ENCODE results near the gene GFY.
A peak's percentile ranks its signal among the peaks of the same experiment; 100 is the strongest.
"Not testable (repeated sequence)": the region's sequence is repeated elsewhere in the genome, so short reads cannot be mapped to it uniquely, and the experiment has no call there.

GFY gene

GRCh38 chr19:49443366-49444099 is 18.3 kb downstream of the GFY start:
- peak; percentile 89 to 93 for DNase-seq (ENCODE audit: low read depth in 2 of 2)

GRCh38 chr19:49444100-49444700 is 19.0 kb downstream of the GFY start:
- DNase-seq (ENCODE audit: low read depth in 2 of 2): not testable (repeated sequence)

GRCh38 chr19:49445997-49446396 is 20.8 kb downstream of the GFY start:
- DNase-seq (ENCODE audit: low read depth in 2 of 2): no peak

DNA sequence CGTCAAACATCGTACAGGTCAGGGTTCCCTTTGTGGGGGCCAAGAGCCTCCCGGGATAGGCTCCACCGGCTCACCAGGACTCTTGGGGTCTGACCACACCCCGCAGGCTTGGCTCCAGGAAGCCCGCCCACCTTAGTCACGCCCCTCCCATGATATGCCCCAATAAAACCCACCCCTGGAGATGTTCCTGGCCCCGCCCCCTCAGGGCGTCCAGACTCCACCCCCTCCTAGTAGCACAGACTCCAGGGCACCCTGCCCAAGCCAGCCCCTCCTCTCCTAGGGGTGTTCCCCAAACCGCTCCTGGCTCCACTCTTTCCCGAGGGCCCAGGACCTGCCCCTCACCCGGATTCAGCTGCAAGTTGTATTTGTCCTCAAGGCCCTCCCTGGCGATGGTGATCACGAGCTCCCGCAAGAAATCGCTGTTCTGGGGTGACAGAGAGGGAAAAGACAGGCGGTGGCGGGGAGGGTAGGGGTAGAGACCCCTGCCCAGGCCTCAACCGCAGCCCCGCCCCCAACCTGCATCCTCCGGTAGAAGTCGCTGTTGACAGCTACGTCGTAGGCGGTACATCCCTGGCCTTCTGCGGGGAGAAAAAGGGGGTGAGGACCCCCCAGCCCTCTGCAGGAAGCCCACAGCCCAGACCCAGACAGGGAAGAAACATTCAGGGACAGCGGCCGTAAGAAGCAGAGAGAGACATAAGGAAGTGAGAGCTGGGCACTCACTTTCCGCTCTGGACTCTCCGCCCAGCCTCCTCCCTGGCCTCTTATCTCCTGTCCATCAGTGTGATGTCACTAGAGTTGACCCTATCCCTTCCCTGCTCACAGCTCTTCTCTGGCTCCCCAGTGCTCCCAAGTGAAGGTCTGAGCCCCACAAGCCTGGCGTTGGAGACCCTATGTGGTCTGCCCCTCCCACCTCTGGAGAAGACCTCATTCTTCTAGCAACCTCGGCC is 22.6 kb downstream of the GFY start:
- no peak for DNase-seq (ENCODE audit: low read depth in 2 of 2)

GRCh38 chr19:49448432-49448786 is 23.2 kb downstream of the GFY start:
- DNase-seq (ENCODE audit: low read depth in 2 of 2): no peak

DNA sequence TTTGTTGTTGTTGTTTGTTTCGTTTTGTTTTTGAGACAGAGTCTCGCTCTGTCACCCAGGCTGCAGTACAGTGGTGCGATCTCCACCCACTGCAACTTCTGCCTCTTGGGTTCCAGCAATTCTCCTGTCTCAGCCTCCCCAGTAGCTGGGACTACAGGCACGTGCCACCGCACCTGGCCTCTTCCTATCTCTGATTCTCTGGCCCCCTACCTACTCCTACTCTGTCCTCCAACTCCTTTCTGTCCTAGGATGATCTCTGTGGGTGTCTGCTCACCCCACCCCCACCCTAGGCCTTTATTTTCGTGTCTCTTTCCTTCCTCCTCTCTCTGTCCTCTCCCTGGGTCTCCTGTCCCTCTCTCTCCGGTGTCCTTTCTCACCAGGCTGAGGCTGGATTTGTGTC is 25.2 kb downstream of the GFY start:
- no peak for DNase-seq (ENCODE audit: low read depth in 2 of 2)

- peak; percentile 94 to 95 for DNase-seq (ENCODE audit: low read depth in 2 of 2)
Observed at GRCh38 chr19:49451430-49452181, 26.4 kb downstream of the GFY start, which contains the start of gene PIH1D1. Gene PIH1D1, minus strand, starts transcription at chr19:49451814. Its CDS starts 240 bp downstream, at chr19:49451574.

- DNase-seq (ENCODE audit: low read depth in 2 of 2): peak; percentile 97
Observed at GRCh38 chr19:49453013-49453756, 28.0 kb downstream of the GFY start, which contains the start of gene ALDH16A1. Gene ALDH16A1, plus strand, starts transcription at chr19:49453225. Its CDS starts 107 bp downstream, at chr19:49453332.

DNA sequence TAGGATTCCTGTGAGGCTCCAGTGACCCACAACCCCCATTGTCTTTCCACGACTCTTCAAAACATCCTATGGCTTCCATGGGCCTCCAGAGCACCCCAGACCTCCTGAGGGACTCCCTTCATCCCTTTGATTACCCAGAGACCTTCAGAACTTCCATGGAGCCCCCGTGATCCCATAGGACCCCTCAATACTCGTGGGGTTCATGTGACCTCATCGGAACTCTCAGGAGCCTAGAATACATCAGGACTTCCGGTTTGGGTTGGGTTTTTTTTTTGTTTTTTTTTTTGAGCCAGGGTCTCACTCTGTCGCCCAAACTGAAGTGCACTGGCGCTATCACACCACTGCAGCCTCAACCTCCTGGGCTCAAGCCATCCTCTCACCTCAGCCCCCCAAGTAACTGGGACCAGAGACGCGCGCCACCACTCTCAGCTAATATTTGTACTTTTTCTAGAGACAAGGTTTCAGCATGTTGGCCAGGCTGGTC is 28.6 kb downstream of the GFY start:
- no peak for DNase-seq (ENCODE audit: low read depth in 2 of 2)

DNA sequence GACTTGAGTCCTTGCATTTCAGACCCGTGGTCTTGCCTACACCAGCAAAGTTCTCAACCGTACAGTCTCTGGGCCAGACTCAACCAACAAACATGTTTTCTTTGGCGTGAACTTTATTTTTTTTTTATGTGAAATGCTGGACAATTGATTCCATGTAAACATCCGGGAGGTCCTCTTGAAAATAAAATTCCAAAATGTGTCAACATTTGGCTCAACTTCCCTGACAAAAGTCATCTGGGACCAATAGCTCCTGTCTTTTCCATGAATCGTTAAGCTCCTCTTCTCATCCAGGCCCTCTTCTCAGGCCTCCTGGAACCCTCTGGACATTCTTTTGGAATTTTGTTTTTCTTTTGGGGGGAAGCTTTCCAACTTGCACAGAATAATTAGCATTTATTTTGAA is 30.6 kb downstream of the GFY start:
- no peak for DNase-seq (ENCODE audit: low read depth in 2 of 2)

DNA sequence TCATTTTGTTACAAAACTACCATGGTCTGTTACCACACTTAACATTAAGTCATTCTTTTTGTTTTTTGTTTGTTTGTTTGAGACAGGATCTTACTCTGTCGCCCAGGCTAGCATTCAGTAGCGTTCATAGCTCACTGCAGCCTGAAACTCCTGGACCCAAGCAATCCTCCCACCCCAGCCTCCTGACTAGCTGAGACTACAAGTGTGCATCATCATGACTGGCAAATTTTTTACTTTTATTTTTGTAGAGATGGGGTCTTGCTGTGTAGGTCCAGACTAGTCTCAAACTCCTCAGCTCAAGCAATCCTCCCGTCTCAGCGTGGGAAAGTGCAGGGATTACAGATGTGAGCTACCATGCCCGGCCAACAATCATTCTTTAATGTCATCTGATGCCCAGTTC is 31.1 kb downstream of the GFY start:
- no peak for DNase-seq (ENCODE audit: low read depth in 2 of 2)

- no peak for DNase-seq (ENCODE audit: low read depth in 2 of 2)
Observed at GRCh38 chr19:49458567-49458903, 33.3 kb downstream of the GFY start.

DNA sequence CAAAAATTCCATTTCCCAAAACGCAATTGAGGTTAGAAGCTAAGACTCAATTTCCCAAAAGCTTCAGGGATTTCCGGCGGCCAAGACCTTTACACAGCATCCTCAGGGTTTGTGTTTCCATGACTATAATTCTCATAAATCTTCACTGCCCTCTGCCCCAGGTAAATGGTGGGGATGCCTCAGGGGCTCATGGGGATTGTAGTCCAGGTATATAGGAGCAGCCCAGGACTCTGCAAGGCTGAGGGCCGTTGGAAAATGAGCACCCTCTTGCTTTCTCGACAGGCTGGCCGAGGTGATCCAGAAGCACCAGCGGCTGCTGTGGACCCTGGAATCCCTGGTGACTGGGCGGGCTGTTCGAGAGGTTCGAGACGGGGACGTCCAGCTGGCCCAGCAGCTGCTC is 34.2 kb downstream of the GFY start:
- no peak for DNase-seq (ENCODE audit: low read depth in 2 of 2)

- DNase-seq (ENCODE audit: low read depth in 2 of 2): not testable (repeated sequence)
Observed at GRCh38 chr19:49461130-49461529, 35.9 kb downstream of the GFY start.

GRCh38 chr19:49461656-49462055 is 36.5 kb downstream of the GFY start:
- no peak for DNase-seq (ENCODE audit: low read depth in 2 of 2)

DNA sequence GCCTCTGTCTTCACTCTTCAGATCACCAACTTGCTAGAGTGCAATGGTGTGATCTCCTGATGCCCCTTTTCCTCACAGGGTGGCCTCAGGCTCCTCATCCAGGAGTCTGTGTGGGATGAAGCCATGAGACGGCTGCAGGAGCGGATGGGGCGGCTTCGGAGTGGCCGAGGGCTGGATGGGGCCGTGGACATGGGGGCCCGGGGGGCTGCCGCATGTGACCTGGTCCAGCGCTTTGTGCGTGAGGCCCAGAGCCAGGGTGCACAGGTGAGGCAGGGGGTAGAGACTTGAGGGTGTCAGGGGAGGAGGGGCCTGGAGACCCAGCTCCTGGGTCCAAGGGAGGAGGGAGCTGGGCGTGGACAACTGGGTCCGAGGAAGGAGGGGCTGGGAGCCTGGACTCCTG is 37.3 kb downstream of the GFY start:
- no peak for DNase-seq (ENCODE audit: low read depth in 2 of 2)

- no peak for DNase-seq (ENCODE audit: low read depth in 2 of 2)
Observed at GRCh38 chr19:49463960-49464740, 39.0 kb downstream of the GFY start.

DNA sequence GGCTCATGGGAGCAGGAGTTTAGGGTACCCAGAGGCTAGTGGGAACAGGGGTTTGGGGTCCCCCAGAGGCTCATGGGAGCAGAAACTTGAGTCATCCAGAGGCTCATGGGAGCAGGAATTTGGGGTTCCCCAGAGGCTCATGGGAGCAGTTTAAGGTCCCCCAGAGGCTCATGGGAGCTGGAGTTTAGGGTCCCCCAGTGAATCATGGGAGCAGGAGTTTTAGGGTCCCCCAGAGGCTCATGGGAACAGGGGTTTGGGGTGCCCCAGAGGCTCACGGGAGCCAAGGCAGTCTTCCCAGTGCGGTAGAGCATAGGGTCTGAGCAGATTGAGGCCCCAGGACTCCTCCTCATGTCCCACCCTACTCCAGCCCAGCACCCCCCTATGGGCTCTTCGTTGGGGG is 40.2 kb downstream of the GFY start:
- no peak for DNase-seq (ENCODE audit: low read depth in 2 of 2)

- DNase-seq (ENCODE audit: low read depth in 2 of 2): no peak
Observed at GRCh38 chr19:49468199-49468598, 43.0 kb downstream of the GFY start.

Data from stimulated activated CD4-positive, alpha-beta T cell treated with anti-CD3 and anti-CD28 coated beads, Interleukin-15, amount 100 ng/mL, for 48 hours (primary cell).